ENCODE results near the gene A3GALT2. TPM values are rescaled to one million over a fixed set of nuclear protein-coding genes. Genes with fewer than 3 reads are reported as not detected.

A3GALT2 gene
- total and polyA plus RNA-seq, 4 donors: not detected

GRCh38 chr1:33370301-33370700 is 49.4 kb upstream of the A3GALT2 start:
- DNase-seq (ENCODE audit: low spot score): no peak
- Histone ChIP-seq H3K9me3 (ENCODE audit: control insufficient read depth in 4 of 4, low read length in 3 of 4) (no peaks in the 10 kb centered on the region), H3K27ac (ENCODE audit: low read depth in 1 of 2, low read length in 2 of 2) (no peak overlapping the region), H3K27me3 (ENCODE audit: control insufficient read depth in 4 of 4, insufficient read depth in 4 of 4, low read length in 3 of 4) (no peaks in the 10 kb centered on the region), H3K9ac (ENCODE audit: low read depth in 1 of 2, low read length in 2 of 2) (no peak overlapping the region), H3K4me3 (ENCODE audit: low read depth in 1 of 3, low read length in 3 of 3) (no peak overlapping the region), H3K4me1 (ENCODE audit: control insufficient read depth in 4 of 4, insufficient read depth in 4 of 4, low read length in 3 of 4) (peaks cover 0 to 4% (median 0%) of the 10 kb centered on the region in 4 donors), H3K36me3 (ENCODE audit: control insufficient read depth in 4 of 4, insufficient read depth in 3 of 4, low read depth in 1 of 4, low read length in 3 of 4) (peaks cover 0 to 8% (median 3%) of the 10 kb centered on the region in 4 donors)
- no peak for TF ChIP-seq GABPA (IDR thresholded peaks at IDR 0.05 in 1 of 2, conservative IDR thresholded peaks at IDR 0.05 in 1 of 2)
- no peak for TF ChIP-seq HNF4A (conservative IDR thresholded peaks at IDR 0.05)
- no peak for TF ChIP-seq MAX (IDR thresholded peaks at IDR 0.05)
- no peak for TF ChIP-seq FOXA1 (IDR thresholded peaks at IDR 0.05)
- TF ChIP-seq, protein P1, sequence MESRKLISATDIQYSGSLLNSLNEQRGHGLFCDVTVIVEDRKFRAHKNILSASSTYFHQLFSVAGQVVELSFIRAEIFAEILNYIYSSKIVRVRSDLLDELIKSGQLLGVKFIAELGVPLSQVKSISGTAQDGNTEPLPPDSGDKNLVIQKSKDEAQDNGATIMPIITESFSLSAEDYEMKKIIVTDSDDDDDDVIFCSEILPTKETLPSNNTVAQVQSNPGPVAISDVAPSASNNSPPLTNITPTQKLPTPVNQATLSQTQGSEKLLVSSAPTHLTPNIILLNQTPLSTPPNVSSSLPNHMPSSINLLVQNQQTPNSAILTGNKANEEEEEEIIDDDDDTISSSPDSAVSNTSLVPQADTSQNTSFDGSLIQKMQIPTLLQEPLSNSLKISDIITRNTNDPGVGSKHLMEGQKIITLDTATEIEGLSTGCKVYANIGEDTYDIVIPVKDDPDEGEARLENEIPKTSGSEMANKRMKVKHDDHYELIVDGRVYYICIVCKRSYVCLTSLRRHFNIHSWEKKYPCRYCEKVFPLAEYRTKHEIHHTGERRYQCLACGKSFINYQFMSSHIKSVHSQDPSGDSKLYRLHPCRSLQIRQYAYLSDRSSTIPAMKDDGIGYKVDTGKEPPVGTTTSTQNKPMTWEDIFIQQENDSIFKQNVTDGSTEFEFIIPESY (IDR thresholded peaks at IDR 0.05): no peak
- TF ChIP-seq SP1 (IDR thresholded peaks at IDR 0.05): no peak
- WGBS: 72% methylated on average over 4 of the region's 4 CpGs

- DNase-seq (ENCODE audit: low spot score): no peak
- Histone ChIP-seq H3K4me1 (ENCODE audit: control insufficient read depth in 4 of 4, insufficient read depth in 4 of 4, low read length in 3 of 4) (peaks cover 0 to 4% (median 0%) of the 10 kb centered on the region in 4 donors), H3K27me3 (ENCODE audit: control insufficient read depth in 4 of 4, insufficient read depth in 4 of 4, low read length in 3 of 4) (no peaks in the 10 kb centered on the region), H3K9me3 (ENCODE audit: control insufficient read depth in 4 of 4, low read length in 3 of 4) (no peaks in the 10 kb centered on the region), H3K27ac (ENCODE audit: low read depth in 1 of 2, low read length in 2 of 2) (no peak overlapping the region), H3K9ac (ENCODE audit: low read depth in 1 of 2, low read length in 2 of 2) (no peak overlapping the region), H3K4me3 (ENCODE audit: low read depth in 1 of 3, low read length in 3 of 3) (no peak overlapping the region), H3K36me3 (ENCODE audit: control insufficient read depth in 4 of 4, insufficient read depth in 3 of 4, low read depth in 1 of 4, low read length in 3 of 4) (peaks cover 0 to 8% (median 3%) of the 10 kb centered on the region in 4 donors)
- TF ChIP-seq HNF4A (conservative IDR thresholded peaks at IDR 0.05) (no peak), YY1 (IDR thresholded peaks at IDR 0.05) (no peak), SP1 (IDR thresholded peaks at IDR 0.05) (no peak), FOXA1 (IDR thresholded peaks at IDR 0.05) (no peak), HNF4G (IDR thresholded peaks at IDR 0.05) (no peak), RXRA (IDR thresholded peaks at IDR 0.05) (no peak), MAX (IDR thresholded peaks at IDR 0.05) (no peak), NR2F2 (IDR thresholded peaks at IDR 0.05) (no peak)
- 87% methylated on average over 2 of the region's 2 CpGs for WGBS
Measured at GRCh38 chr1:33369764-33370163, 48.9 kb upstream of the A3GALT2 start.

DNA sequence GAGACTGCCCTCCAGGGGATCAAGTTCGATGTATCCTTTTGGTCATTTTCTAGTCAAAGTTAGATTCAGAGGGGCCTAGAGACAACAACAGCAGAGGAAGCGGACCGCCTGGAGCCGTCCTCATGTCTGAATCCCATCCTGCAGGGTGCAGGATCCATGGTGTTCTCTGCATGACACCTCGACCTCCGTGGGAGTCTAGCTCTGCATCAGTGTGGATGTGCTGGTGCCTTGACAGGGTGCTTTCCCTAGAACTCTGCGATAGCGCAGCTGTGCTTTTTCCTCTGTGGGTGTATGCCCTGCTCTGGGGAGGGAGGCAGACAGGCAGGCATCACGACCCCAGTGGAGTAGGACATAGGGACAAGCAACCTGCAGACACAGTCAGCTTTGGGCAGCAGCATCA is 48.2 kb upstream of the A3GALT2 start:
- 84% methylated on average over 9 of the region's 9 CpGs for WGBS
- Histone ChIP-seq H3K27me3 (ENCODE audit: control insufficient read depth in 4 of 4, insufficient read depth in 4 of 4, low read length in 3 of 4) (no peaks in the 10 kb centered on the region), H3K9ac (ENCODE audit: low read depth in 1 of 2, low read length in 2 of 2) (no peak overlapping the region), H3K36me3 (ENCODE audit: control insufficient read depth in 4 of 4, insufficient read depth in 3 of 4, low read depth in 1 of 4, low read length in 3 of 4) (peaks cover 0 to 8% (median 3%) of the 10 kb centered on the region in 4 donors), H3K27ac (ENCODE audit: low read depth in 1 of 2, low read length in 2 of 2) (no peak overlapping the region), H3K4me3 (ENCODE audit: low read depth in 1 of 3, low read length in 3 of 3) (no peak overlapping the region), H3K9me3 (ENCODE audit: control insufficient read depth in 4 of 4, low read length in 3 of 4) (no peaks in the 10 kb centered on the region), H3K4me1 (ENCODE audit: control insufficient read depth in 4 of 4, insufficient read depth in 4 of 4, low read length in 3 of 4) (peaks cover 0 to 4% (median 0%) of the 10 kb centered on the region in 4 donors)
- TF ChIP-seq YY1 (IDR thresholded peaks at IDR 0.05) (no peak), RXRA (IDR thresholded peaks at IDR 0.05) (no peak), EGR1 (IDR thresholded peaks at IDR 0.05; ENCODE audit: low read depth in 2 of 2) (no peak), NR2F2 (IDR thresholded peaks at IDR 0.05) (no peak)
- TF ChIP-seq, protein P2, sequence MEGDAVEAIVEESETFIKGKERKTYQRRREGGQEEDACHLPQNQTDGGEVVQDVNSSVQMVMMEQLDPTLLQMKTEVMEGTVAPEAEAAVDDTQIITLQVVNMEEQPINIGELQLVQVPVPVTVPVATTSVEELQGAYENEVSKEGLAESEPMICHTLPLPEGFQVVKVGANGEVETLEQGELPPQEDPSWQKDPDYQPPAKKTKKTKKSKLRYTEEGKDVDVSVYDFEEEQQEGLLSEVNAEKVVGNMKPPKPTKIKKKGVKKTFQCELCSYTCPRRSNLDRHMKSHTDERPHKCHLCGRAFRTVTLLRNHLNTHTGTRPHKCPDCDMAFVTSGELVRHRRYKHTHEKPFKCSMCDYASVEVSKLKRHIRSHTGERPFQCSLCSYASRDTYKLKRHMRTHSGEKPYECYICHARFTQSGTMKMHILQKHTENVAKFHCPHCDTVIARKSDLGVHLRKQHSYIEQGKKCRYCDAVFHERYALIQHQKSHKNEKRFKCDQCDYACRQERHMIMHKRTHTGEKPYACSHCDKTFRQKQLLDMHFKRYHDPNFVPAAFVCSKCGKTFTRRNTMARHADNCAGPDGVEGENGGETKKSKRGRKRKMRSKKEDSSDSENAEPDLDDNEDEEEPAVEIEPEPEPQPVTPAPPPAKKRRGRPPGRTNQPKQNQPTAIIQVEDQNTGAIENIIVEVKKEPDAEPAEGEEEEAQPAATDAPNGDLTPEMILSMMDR (IDR thresholded peaks at IDR 0.05; ENCODE audit: low read depth, low read length, missing input control): no peak
- no peak for DNase-seq (ENCODE audit: low spot score)
